Endothelial cell of umbilical vein (primary cell): ENCODE results near the gene ST3GAL4.

ENCODE experiments used
- EZH2 ChIP-seq: IDR thresholded peaks from 2 replicates; pipeline ENCODE4 v1.6.1; 2012; ENCODE audit warnings: borderline replicate concordance, low read depth, mild to moderate bottlenecking, moderate library complexity, low read length, inconsistent platforms; ENCODE audit not compliant: severe bottlenecking
- POLR2A ChIP-seq: IDR thresholded peaks from 2 replicates; pipeline ENCODE4 v1.6.1; 2012; ENCODE audit warnings: low read depth, mild to moderate bottlenecking, control low read depth, low read length
- TF ChIP-seq, protein P1 (sequence below), 2 donors: IDR thresholded peaks; 1 replicate in 1 of 2; 2 replicates in 1 of 2; pipeline ENCODE4 v1.5.1; 2011; ENCODE audit warnings: low read length in 2 of 2, mild to moderate bottlenecking in 2 of 2, moderate library complexity in 2 of 2, control low read depth in 1 of 2, inconsistent platforms in 1 of 2, low read depth in 1 of 2; ENCODE audit not compliant: insufficient read depth in 1 of 2; ENCODE audit errors: extremely low read depth in 1 of 2
- TF ChIP-seq, protein P2 (sequence below): IDR thresholded peaks from 2 replicates; pipeline ENCODE4 v1.6.1; 2011; ENCODE audit not compliant: insufficient read depth, insufficient read length

DNA sequence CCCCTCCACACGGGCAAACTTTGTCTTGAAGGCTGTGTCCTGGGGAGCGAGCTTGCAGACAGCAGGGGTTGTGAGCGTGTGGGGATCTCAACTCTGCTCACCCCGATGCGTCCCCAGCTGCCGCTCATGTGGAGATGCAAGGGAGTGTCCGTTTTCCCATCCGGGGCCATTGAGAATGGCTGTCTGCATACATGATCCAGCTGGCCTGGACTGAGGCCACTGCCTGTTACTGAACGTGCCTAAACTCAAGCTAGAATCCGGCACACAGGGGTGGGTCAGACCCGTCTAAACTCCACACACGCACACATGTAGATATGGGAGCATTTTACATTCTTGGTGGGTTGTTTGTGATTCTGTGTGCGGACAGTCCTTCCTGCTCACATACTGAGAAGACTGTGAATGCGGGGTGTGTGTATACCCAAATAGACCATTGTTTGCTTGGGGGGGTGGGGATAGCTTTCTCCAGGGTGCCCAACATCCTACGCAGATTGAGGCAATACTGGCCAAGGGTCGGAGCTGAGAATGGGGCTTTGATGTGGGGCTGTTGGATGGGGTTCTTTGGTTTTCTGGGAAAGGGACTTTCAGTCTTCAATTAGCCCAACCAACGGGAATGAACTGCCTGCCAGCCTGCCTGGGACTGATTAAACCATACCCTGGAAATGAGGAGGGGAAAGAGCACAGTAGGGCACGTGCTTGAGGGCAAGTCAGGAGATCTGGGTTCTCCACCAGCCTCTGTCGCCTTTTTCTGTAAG is 60.4 kb downstream of the ST3GAL4 start:
- TF ChIP-seq, protein P1, sequence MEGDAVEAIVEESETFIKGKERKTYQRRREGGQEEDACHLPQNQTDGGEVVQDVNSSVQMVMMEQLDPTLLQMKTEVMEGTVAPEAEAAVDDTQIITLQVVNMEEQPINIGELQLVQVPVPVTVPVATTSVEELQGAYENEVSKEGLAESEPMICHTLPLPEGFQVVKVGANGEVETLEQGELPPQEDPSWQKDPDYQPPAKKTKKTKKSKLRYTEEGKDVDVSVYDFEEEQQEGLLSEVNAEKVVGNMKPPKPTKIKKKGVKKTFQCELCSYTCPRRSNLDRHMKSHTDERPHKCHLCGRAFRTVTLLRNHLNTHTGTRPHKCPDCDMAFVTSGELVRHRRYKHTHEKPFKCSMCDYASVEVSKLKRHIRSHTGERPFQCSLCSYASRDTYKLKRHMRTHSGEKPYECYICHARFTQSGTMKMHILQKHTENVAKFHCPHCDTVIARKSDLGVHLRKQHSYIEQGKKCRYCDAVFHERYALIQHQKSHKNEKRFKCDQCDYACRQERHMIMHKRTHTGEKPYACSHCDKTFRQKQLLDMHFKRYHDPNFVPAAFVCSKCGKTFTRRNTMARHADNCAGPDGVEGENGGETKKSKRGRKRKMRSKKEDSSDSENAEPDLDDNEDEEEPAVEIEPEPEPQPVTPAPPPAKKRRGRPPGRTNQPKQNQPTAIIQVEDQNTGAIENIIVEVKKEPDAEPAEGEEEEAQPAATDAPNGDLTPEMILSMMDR (IDR thresholded peaks at IDR 0.05; ENCODE audit: extremely low read depth in 1 of 2, insufficient read depth in 1 of 2, low read depth in 1 of 2, low read length in 2 of 2), result no peak
- TF ChIP-seq, protein P2, sequence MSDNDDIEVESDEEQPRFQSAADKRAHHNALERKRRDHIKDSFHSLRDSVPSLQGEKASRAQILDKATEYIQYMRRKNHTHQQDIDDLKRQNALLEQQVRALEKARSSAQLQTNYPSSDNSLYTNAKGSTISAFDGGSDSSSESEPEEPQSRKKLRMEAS, result no peak
- TF ChIP-seq EZH2, result no peak
- no peak for TF ChIP-seq POLR2A
